OCI-LY7 (cell line): ENCODE data around the gene MYBPC3. TPM values are rescaled to one million over a fixed set of nuclear protein-coding genes. Genes with fewer than 3 reads are reported as not detected.

Source experiments
- BruUV-seq: library from RNA; stranded (reverse); fragments of 400-500 nt; replicated peaks from 2 replicates; lab custom pipeline; 2021; lab: Mats Ljungman, UMichigan
- CTCF ChIA-PET: fragments of 300-600 bp; sonication (Branson Sonifier 250); formaldehyde crosslinking; loops from one replicate; lab custom pipeline; 2022; ENCODE audit warnings: antibody characterized with exemption; ENCODE audit not compliant: unreplicated experiment; lab: Charles Lee
- POLR2A ChIA-PET: fragments of 300-600 bp; sonication (Branson Sonifier 250); formaldehyde crosslinking; loops from one replicate; lab custom pipeline; 2022; ENCODE audit warnings: antibody characterized with exemption; lab: Charles Lee
- DNase-seq: peaks from one replicate; pipeline ENCODE4 v3.0.0-alpha.2; 2015; ENCODE audit warnings: low spot score
- H2AFZ ChIP-seq: fragments of 200-600 bp; sonication (generic), shearing (Covaris generic); 2 replicates; pipeline ENCODE4 v1.6.1; 2014; ENCODE audit warnings: mild to moderate bottlenecking, antibody characterized with exemption, low read length, moderate library complexity
- H3K27ac ChIP-seq: fragments of 200-600 bp; sonication (generic); 2 replicates; pipeline ENCODE4 v1.5.1; 2014; ENCODE audit warnings: mixed run types, low read depth, mild to moderate bottlenecking, moderate library complexity, low read length, inconsistent platforms; ENCODE audit not compliant: poor library complexity, severe bottlenecking
- H3K36me3 ChIP-seq: fragments of 200-600 bp; sonication (generic); 2 replicates; pipeline ENCODE4 v1.6.1; 2014; ENCODE audit warnings: mild to moderate bottlenecking, antibody characterized with exemption, low read length, moderate library complexity, mixed read lengths; ENCODE audit not compliant: insufficient read depth
- H3K4me1 ChIP-seq: fragments of 200-600 bp; sonication (generic); 2 replicates; pipeline ENCODE4 v1.5.1; 2014; ENCODE audit warnings: mild to moderate bottlenecking, low read length; ENCODE audit not compliant: insufficient read depth, poor library complexity, severe bottlenecking
- H3K4me2 ChIP-seq: fragments of 200-600 bp; sonication (generic); 2 replicates; pipeline ENCODE4 v1.6.1; 2014; ENCODE audit warnings: mild to moderate bottlenecking, low read length
- H3K4me3 ChIP-seq: fragments of 200-600 bp; sonication (generic); 2 replicates; pipeline ENCODE4 v1.5.1; 2014; ENCODE audit warnings: mild to moderate bottlenecking, low read depth, low read length; ENCODE audit not compliant: poor library complexity, severe bottlenecking
- H3K79me2 ChIP-seq: fragments of 200-600 bp; sonication (generic); 2 replicates; pipeline ENCODE4 v1.6.1; 2016; ENCODE audit warnings: low read depth, mild to moderate bottlenecking, low read length, moderate library complexity, mixed read lengths; ENCODE audit not compliant: insufficient read depth
- H3K9me2 ChIP-seq: fragments of 200-600 bp; sonication (generic); 2 replicates; pipeline ENCODE4 v1.6.1; 2016; ENCODE audit warnings: mild to moderate bottlenecking, low read length, mixed read lengths; ENCODE audit not compliant: insufficient read depth
- H3K9me3 ChIP-seq: fragments of 200-600 bp; sonication (generic); 2 replicates; pipeline ENCODE4 v1.6.1; 2014; ENCODE audit warnings: mild to moderate bottlenecking, mixed run types, low read length, mixed read lengths
- H4K20me1 ChIP-seq: fragments of 200-600 bp; sonication (generic); 2 replicates; pipeline ENCODE4 v1.6.1; 2014; ENCODE audit warnings: mild to moderate bottlenecking, antibody characterized with exemption, low read length, moderate library complexity, mixed read lengths; ENCODE audit not compliant: insufficient read depth
- EZH2phosphoT487 ChIP-seq: fragments of 200-600 bp; sonication (generic); IDR thresholded peaks from 2 replicates; pipeline ENCODE4 v1.6.1; 2018; ENCODE audit warnings: low read depth, borderline replicate concordance, mild to moderate bottlenecking, mixed run types, antibody characterized with exemption, low read length, moderate library complexity, mixed read lengths
- intact Hi-C: fragments of 100-400 bp; cut with micrococcal nuclease; formaldehyde crosslinking; loops from one replicate; pipeline ENCODE4 v1.10.0; 2022; ENCODE audit not compliant: unreplicated experiment
- total RNA-seq, 2 experiments: library from RNA; depleted of rRNA in 1 of 2; stranded (reverse); fragments of >200 nt in 1 of 2; shearing (Covaris generic) in 1 of 2; gene quantifications; 2 replicates each; pipeline ENCODE4 v1.2.3, GENCODE V29; 2014 to 2022
- TF ChIP-seq, protein P1 (sequence below): fragments of 200-600 bp; sonication (generic); conservative IDR thresholded peaks from 2 replicates; pipeline ENCODE4 v1.5.1; 2014; ENCODE audit warnings: mild to moderate bottlenecking, antibody characterized with exemption, low read length, moderate library complexity, mixed read lengths

Gene MYBPC3
- total RNA-seq, 2 experiments from 2014 or later = 0.25 to 0.29 TPM

DNA sequence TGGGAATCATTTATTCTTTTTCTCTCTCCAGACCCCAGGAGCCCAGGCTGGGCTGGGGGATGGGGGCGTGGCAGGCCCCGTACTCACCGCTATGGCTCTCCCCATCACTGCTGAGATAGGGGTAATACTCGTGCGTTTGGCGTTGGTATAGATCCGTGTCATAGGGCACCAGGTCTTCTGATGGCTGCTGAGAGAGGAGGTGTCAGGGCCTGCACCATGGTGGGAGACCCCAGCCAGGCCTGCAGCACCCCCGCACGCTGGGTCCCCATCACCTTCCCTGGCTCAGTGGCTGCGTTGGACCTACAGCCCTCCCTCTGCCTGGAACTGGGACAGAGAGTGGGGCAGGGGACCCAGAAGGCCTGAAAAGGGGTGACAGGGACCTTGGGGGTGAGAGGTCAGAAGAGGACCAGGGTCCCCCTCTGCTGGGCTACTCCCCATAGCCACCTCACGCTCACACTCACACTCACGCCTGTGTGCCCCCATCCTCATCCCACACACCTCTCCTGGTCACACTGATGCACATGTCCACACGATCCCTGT, 23.1 kb upstream of the MYBPC3 start:
- DNase-seq = no peak
- H3K9me2 ChIP-seq = no peaks in the 10 kb centered on the region
- H3K4me3 ChIP-seq = peak overlapping the region; percentile 79
- POLR2A ChIA-PET = interaction anchor here (2.2 kb wide), 1 partner anchor 24 kb away, joined by 20 read pairs; no protein-coding TSS in a partner anchor
- CTCF ChIA-PET = interaction anchor here (2.1 kb wide), 1 partner anchor 32 kb away, joined by 7 read pairs; no protein-coding TSS in a partner anchor
- H2AFZ ChIP-seq = no peak overlapping the region
- H3K9me3 ChIP-seq = no peaks in the 10 kb centered on the region
- H3K36me3 ChIP-seq = peaks cover 42% of the 10 kb centered on the region
- intact Hi-C loops = loop anchor here (10.0 kb wide), 1 partner anchor 79 kb away; no protein-coding TSS in a partner anchor
- no peaks in the 10 kb centered on the region for H4K20me1 ChIP-seq
- peaks cover 46% of the 10 kb centered on the region for H3K4me1 ChIP-seq
- BruUV-seq = no TSS peak
- peak overlapping the region; percentile 85 for H3K4me2 ChIP-seq
- peak overlapping the region; percentile 67 for H3K27ac ChIP-seq
- H3K79me2 ChIP-seq = peaks cover 24% of the 10 kb centered on the region
- TF ChIP-seq, protein P1, sequence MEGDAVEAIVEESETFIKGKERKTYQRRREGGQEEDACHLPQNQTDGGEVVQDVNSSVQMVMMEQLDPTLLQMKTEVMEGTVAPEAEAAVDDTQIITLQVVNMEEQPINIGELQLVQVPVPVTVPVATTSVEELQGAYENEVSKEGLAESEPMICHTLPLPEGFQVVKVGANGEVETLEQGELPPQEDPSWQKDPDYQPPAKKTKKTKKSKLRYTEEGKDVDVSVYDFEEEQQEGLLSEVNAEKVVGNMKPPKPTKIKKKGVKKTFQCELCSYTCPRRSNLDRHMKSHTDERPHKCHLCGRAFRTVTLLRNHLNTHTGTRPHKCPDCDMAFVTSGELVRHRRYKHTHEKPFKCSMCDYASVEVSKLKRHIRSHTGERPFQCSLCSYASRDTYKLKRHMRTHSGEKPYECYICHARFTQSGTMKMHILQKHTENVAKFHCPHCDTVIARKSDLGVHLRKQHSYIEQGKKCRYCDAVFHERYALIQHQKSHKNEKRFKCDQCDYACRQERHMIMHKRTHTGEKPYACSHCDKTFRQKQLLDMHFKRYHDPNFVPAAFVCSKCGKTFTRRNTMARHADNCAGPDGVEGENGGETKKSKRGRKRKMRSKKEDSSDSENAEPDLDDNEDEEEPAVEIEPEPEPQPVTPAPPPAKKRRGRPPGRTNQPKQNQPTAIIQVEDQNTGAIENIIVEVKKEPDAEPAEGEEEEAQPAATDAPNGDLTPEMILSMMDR = no peak
- no peak for TF ChIP-seq EZH2phosphoT487

DNA sequence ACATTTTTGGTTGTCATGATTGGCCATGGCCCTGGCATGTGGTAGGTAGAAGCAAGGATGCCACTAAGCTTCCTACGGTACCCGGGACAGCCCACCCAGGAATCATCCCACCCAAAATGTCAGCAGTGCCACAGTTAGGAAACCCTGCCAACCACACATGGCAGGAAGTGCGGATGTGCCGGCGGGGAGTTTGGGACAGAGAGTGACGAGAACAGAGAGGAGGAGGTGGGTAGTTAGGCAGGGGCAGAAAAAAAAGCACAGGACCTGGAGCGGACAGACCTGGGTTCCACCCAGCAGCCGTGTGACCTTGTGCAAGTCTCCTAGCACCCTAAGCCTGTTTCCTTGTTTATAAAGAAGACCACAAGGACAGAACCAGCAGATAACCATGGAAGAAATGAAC, 22.5 kb upstream of the MYBPC3 start:
- no TSS peak for BruUV-seq
- H3K4me2 ChIP-seq = peak overlapping the region; percentile 85; the same call in 1 of the 2 replicates
- CTCF ChIA-PET = interaction anchor here (1.2 to 1.6 kb wide), 4 partner anchors 28 to 37 kb away, joined by 4 to 9 read pairs (median 6); no protein-coding TSS in a partner anchor

More for the DNA sequence above, 22.5 kb upstream of the MYBPC3 start:
- Histone ChIP-seq H3K4me1 (peaks cover 46% of the 10 kb centered on the region), H3K36me3 (peaks cover 43% of the 10 kb centered on the region), H3K27ac (peak overlapping the region; percentile 45), H2AFZ (no peak overlapping the region), H3K9me3 (no peaks in the 10 kb centered on the region), H3K9me2 (no peaks in the 10 kb centered on the region), H4K20me1 (no peaks in the 10 kb centered on the region), H3K79me2 (peaks cover 24% of the 10 kb centered on the region), H3K4me3 (no peak overlapping the region)
- no peak for DNase-seq
- intact Hi-C loops = loop anchor here (10.0 kb wide), 1 partner anchor 80 kb away; no protein-coding TSS in a partner anchor
- TF ChIP-seq, protein P1 = no peak
- TF ChIP-seq EZH2phosphoT487 = no peak
- POLR2A ChIA-PET = interaction anchor here (2.2 kb wide), 1 partner anchor 25 kb away, joined by 20 read pairs; no protein-coding TSS in a partner anchor
